ENCODE measurements around the gene FAM13A.

GRCh38 chr4:88975958-88976774, 80.8 kb downstream of the FAM13A start:
- no peak for TF ChIP-seq CTCF (conservative IDR thresholded peaks at IDR 0.05)
- no peak for TF ChIP-seq EZH2 (IDR thresholded peaks at IDR 0.05; ENCODE audit: low read depth)

Measured in PC-9 (cell line).